NB4 (cell line): Measurements from ENCODE around the gene TFF2.

Source experiments
- CTCF ChIP-seq: IDR thresholded peaks from one replicate; pipeline ENCODE4 v1.5.1; 2012; ENCODE audit warnings: low read depth, low read length
- MYC ChIP-seq: IDR thresholded peaks from 2 replicates; pipeline ENCODE4 v1.6.1; 2011; ENCODE audit warnings: low read depth, low read length

GRCh38 chr21:42341776-42342542, 8.8 kb downstream of the TFF2 start:
- TF ChIP-seq MYC, result no peak
- no peak for TF ChIP-seq CTCF
